ENCODE data around the gene DEFB129.
"Not testable (repeated sequence)": the region's sequence is repeated elsewhere in the genome, so short reads cannot be mapped to it uniquely, and the experiment has no call there.

DEFB129 gene

DNA sequence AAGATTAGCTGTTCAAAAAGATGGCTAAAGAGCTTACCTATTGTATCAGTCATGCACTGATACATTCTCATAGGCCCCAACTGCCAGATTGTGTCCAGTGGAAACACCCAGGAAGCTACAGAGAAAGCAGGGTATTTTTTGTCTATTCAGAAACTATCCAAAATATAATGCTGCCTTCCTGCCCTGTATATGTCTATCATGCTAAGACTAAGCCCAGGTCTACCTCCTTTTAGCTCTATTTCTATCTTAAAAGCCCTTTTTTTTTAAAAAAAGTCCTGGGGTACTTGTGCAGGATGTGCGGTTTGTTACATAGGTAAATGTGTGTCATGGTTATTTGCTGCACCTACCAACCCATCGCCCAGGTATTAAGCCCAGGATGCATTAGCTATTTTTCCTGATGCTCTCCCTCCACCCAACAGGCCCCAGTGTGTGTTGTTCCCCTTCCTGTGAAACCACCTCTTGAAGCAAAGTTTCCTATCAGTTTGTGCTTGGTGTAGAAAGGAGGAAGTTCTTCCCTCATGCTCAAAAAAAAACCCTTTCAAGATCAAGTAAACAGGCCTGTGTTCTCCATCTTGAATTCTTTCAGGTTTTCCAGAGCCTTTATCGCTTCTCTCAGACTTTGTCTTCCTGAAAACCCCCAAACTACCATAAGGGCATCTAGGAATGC is 514 bp downstream of the DEFB129 start:
- Mint-ChIP-seq H3K4me1 (no peaks in the 10 kb centered on the region), H3K36me3 (no peaks in the 10 kb centered on the region), H3K27ac (no peak overlapping the region), H3K9me3 (no peaks in the 10 kb centered on the region), H3K4me3 (no peak overlapping the region)
- ATAC-seq (no peak), DNase-seq (ENCODE audit: low spot score in 2 of 2) (no peak)

DNA sequence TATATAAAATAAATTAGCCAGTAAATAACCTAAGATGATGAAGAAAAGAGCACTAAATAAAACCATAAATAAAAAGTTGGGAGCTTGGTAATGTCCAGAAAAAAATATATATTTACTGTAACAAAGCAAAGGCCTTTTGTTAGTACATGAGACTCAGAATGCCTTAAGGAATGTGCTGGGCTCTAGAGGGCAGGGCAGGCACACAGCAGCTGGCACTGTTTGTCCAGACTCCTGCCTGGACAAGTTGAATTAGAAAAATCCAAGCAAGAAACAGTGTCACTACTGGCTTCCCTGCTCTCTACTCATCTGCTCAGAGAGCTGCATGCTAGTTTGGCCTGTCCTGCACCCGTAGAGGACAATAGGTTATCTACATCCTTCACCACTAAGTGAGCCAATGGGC is 8.8 kb downstream of the DEFB129 start:
- H3K36me3 Mint-ChIP-seq = no peaks in the 10 kb centered on the region

DNA sequence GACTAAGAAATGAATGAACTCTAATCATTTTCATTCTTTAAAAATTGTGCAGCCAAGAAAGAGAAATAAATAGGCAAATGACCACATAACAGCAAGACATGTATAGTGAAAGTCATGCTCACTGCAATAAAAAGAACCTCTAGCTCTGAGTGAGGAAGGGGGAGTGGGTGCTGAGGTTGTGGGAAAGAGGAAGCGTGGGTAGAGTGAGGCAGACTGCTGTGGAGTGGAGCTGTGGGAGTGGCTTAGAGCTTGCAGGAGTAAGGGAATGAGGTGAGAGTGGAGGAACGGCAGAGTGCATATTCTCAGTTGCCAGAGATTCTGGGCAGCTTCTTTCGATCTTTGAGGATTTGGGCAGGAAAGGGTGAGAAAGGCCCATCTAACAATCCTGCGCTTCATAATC is 10.4 kb downstream of the DEFB129 start:
- Mint-ChIP-seq H3K36me3 (no peaks in the 10 kb centered on the region), H3K4me3 (peak overlapping the region; percentile 46), H3K9me3 (no peaks in the 10 kb centered on the region), H3K27ac (peak overlapping the region; percentile 2), H3K4me1 (peaks cover 7% of the 10 kb centered on the region)
- no peak for DNase-seq (ENCODE audit: low spot score in 2 of 2)
- peak; percentile 80 for ATAC-seq

More for the DNA sequence above, 8.8 kb downstream of the DEFB129 start:
- ATAC-seq = no peak
- H3K9me3 Mint-ChIP-seq = no peaks in the 10 kb centered on the region
- DNase-seq (ENCODE audit: low spot score in 2 of 2) = no peak
- peaks cover 7% of the 10 kb centered on the region for H3K4me1 Mint-ChIP-seq
- no peak overlapping the region for H3K4me3 Mint-ChIP-seq
- H3K27ac Mint-ChIP-seq = no peak overlapping the region

- no peaks in the 10 kb centered on the region for H3K9me3 Mint-ChIP-seq
- peak overlapping the region; percentile 2 for H3K27ac Mint-ChIP-seq
- DNase-seq (ENCODE audit: low spot score in 2 of 2) = no peak
- no peaks in the 10 kb centered on the region for H3K36me3 Mint-ChIP-seq
- peak; percentile 80 for ATAC-seq
- H3K4me1 Mint-ChIP-seq = peaks cover 7% of the 10 kb centered on the region
- peak overlapping the region; percentile 46 for H3K4me3 Mint-ChIP-seq
These were observed 10.9 kb downstream of the DEFB129 start for GRCh38 chr20:237929-238328.

DNA sequence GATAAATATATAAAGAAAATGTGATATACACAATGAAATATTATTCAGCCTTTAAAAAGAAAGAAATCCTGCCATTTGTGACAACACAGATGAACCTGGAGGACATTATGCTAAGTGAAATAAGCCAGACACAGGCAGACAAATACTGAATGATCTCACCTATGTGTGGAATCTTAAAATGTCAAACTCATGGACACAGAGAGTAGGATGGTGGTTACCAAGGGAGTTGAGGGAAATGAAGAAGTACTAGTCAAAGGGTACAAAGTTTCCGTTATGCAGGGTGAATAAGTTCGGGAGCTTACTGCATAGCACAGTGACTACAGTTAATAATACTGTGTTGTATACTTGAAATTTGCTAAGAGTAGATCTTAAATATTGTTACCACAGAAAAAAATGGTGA is 15.8 kb downstream of the DEFB129 start:
- Mint-ChIP-seq H3K4me1 (no peaks in the 10 kb centered on the region), H3K36me3 (no peaks in the 10 kb centered on the region), H3K27ac (no peak overlapping the region), H3K9me3 (no peaks in the 10 kb centered on the region), H3K4me3 (no peak overlapping the region)
- ATAC-seq (no peak), DNase-seq (ENCODE audit: low spot score in 2 of 2) (no peak)

DNA sequence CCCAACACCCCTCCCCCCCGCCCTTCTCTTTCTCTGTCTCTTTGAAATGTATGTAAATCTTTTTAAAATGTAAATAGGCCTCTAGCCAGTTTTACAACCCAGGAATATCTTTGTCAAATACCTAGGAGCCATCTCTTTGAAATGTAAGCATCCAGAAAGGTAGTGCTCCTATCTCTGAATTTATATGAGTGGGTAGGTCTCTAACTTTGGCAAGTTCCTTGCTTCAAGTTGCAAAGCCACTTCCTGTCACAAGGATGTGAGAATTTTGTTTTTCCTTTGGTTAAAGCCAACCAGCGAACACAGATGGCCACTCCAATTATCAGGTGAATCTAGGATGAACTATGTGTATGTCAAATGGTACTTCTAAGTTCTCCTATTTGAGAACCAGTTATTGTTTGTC is 24.3 kb downstream of the DEFB129 start:
- no peak for ATAC-seq
- H3K9me3 Mint-ChIP-seq = no peaks in the 10 kb centered on the region
- no peak overlapping the region for H3K4me3 Mint-ChIP-seq

DNA sequence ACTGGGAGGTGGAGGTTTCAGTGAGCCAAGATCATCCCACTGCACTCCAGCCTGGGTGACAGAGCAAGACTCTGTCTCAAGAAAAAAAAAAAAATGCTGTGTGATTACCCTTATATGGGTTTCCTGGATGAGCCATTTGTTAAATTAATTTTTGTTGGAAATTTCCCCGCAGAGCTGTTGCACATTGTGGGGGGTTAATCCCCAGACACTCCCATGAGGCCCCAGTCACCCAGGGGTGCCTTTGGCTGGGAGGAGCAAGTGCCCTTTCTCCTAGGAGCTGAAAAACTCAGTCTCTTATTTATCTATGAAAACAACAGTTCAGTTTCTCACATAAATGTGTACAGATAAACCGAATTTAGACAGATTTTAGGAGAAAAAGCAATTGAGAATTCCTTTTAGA is 25.7 kb downstream of the DEFB129 start:
- no peaks in the 10 kb centered on the region for H3K9me3 Mint-ChIP-seq
- no peaks in the 10 kb centered on the region for H3K36me3 Mint-ChIP-seq
- ATAC-seq (no peak), DNase-seq (ENCODE audit: low spot score in 2 of 2) (no peak)
- no peak overlapping the region for H3K27ac Mint-ChIP-seq
- no peak overlapping the region for H3K4me3 Mint-ChIP-seq
- no peaks in the 10 kb centered on the region for H3K4me1 Mint-ChIP-seq

More for the DNA sequence above, 24.3 kb downstream of the DEFB129 start:
- H3K27ac Mint-ChIP-seq = no peak overlapping the region
- H3K4me1 Mint-ChIP-seq = no peaks in the 10 kb centered on the region
- no peaks in the 10 kb centered on the region for H3K36me3 Mint-ChIP-seq
- DNase-seq (ENCODE audit: low spot score in 2 of 2) = no peak

GRCh38 chr20:253447-253846 is 26.4 kb downstream of the DEFB129 start:
- not testable (repeated sequence) for H3K27ac Mint-ChIP-seq; H3K36me3 Mint-ChIP-seq; H3K9me3 Mint-ChIP-seq; H3K4me3 Mint-ChIP-seq; DNase-seq (ENCODE audit: low spot score in 2 of 2); ATAC-seq; H3K4me1 Mint-ChIP-seq

GRCh38 chr20:257419-257818 is 30.4 kb downstream of the DEFB129 start, which contains the start of gene DEFB132:
Gene DEFB132 (plus strand): TSS chr20:257724. CDS start chr20:257779, 55 bp downstream.
- Mint-ChIP-seq H3K9me3 (no peaks in the 10 kb centered on the region), H3K4me1 (peaks cover 15% of the 10 kb centered on the region), H3K36me3 (no peaks in the 10 kb centered on the region), H3K4me3 (no peak within 1 kb of the TSS), H3K27ac (no peak within 1 kb of the TSS)
- DNase-seq (ENCODE audit: low spot score in 2 of 2) = peak in 1 of 2 donors; percentile 15
- ATAC-seq = no peak

DNA sequence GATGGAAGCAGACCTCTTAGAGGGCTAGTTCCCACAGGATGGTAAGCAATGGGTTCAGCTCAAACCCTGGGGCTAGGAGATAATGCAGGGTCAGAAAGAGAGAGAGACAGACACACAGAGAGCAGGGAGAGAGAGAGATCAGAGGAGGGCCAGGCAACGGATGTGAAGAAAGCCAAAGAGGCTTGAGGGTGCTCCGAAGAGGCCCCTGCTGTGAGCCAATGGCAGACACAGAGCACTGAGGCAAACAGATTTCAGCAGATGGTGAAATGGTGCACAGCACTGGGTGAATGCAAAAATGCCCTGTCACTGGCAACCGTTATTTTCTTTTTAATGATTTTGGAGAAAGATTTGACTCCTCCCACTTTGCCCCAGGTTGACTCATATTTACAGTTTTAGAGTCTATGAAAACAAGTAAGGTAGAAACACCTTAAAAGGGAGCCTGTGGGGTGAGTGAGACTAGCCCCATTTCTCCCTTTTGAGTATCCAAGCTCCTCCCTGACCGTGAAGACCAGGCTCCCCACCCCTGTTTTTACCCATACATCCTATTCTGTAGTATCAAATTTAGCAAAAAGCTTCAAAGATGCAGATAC is 31.3 kb downstream of the DEFB129 start:
- Mint-ChIP-seq H3K4me3 (no peak overlapping the region), H3K36me3 (no peaks in the 10 kb centered on the region), H3K27ac (no peak overlapping the region), H3K9me3 (no peaks in the 10 kb centered on the region), H3K4me1 (peaks cover 15% of the 10 kb centered on the region)
- ATAC-seq (peak; percentile 57), DNase-seq (ENCODE audit: low spot score in 2 of 2) (peak in 1 of 2 donors; percentile 18)

GRCh38 chr20:258963-259362 is 31.9 kb downstream of the DEFB129 start:
- no peak overlapping the region for H3K27ac Mint-ChIP-seq
- DNase-seq (ENCODE audit: low spot score in 2 of 2) = peak in 1 of 2 donors; percentile 46

DNA sequence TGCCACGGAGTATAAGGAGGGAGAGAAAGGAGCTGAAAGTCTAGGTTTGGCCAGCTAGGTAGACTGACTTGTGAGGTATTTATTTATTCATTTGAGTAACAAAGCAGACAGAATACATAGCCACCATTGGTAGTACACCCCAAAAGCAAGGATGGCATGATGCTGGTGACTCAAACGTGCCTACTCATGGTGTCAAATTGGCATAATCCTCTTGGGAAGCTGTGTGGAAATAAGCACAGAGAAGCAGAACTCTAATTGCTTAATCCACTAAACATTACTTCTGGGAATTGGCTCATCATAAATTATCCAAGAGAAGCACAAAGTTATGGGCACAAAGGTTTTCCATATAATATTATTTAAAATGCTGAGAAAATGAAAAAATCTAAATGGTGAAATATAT is 32.9 kb downstream of the DEFB129 start:
- peak in 1 of 2 donors; percentile 26 for DNase-seq (ENCODE audit: low spot score in 2 of 2)
- no peak for ATAC-seq
- no peak overlapping the region for H3K27ac Mint-ChIP-seq
- no peaks in the 10 kb centered on the region for H3K36me3 Mint-ChIP-seq
- no peak overlapping the region for H3K4me3 Mint-ChIP-seq
- H3K4me1 Mint-ChIP-seq = peaks cover 15% of the 10 kb centered on the region
- H3K9me3 Mint-ChIP-seq = no peaks in the 10 kb centered on the region

More at GRCh38 chr20:258963-259362, 31.9 kb downstream of the DEFB129 start:
- Mint-ChIP-seq H3K36me3 (no peaks in the 10 kb centered on the region), H3K9me3 (no peaks in the 10 kb centered on the region), H3K4me1 (peaks cover 15% of the 10 kb centered on the region), H3K4me3 (no peak overlapping the region)
- ATAC-seq = peak; percentile 42

DNA sequence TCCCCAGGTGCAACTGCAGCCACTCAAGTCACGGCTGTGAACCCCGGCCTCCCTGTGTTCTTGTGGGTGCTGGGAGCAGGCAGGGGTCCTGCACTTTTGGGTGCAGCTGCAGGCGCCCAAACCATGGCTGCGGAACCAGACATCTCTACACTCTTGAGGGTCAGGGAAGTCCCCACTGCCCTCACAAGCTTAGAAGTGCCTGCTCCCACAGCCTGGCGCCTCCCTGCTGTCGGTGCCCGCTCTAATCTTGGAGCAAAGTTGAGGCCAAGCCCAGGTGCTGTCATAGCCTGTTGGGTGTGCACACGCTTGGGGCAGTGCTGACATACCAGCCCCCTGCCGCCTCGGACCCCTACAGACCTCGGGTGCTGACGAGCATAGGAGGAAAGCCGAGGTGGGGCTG is 36.6 kb downstream of the DEFB129 start:
- Mint-ChIP-seq H3K36me3 (no peaks in the 10 kb centered on the region), H3K9me3 (no peaks in the 10 kb centered on the region), H3K27ac (no peak overlapping the region), H3K4me1 (peaks cover 18% of the 10 kb centered on the region), H3K4me3 (no peak overlapping the region)
- no peak for ATAC-seq
- no peak for DNase-seq (ENCODE audit: low spot score in 2 of 2)

GRCh38 chr20:266596-267562 is 39.8 kb downstream of the DEFB129 start:
- peak; percentile 84 to 95 for DNase-seq (ENCODE audit: low spot score in 2 of 2)
- Mint-ChIP-seq H3K36me3 (no peaks in the 10 kb centered on the region), H3K27ac (peak overlapping the region; percentile 85), H3K4me1 (peaks cover 12% of the 10 kb centered on the region), H3K4me3 (peak overlapping the region; percentile 75), H3K9me3 (no peaks in the 10 kb centered on the region)
- ATAC-seq = peak; percentile 93

DNA sequence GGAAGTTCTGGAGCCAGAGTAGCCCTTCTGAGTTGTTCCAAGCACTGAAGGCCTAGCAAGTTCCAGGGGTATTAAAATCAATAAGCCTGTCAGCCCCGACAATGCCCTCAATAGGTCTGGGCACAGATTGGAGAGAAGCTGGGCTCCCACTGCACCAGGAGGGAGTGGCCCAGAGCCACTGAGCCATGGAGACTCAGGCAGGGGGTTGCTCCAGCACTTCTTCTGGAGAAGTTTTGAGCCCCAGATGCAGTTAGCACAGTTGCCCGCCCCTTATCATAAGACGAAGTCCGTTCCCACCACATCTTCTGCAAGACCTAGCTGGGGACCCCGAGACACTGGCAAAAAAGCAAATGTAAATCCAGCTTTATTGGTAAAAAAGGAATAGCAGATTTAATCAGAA is 43.5 kb downstream of the DEFB129 start:
- DNase-seq (ENCODE audit: low spot score in 2 of 2) (no peak), ATAC-seq (no peak)
- H3K4me1 Mint-ChIP-seq = peaks cover 12% of the 10 kb centered on the region
- no peaks in the 10 kb centered on the region for H3K36me3 Mint-ChIP-seq
- H3K9me3 Mint-ChIP-seq = no peaks in the 10 kb centered on the region
- H3K27ac Mint-ChIP-seq = no peak overlapping the region
- no peak overlapping the region for H3K4me3 Mint-ChIP-seq

Measured in stimulated activated effector memory CD8-positive, alpha-beta T cell treated with anti-CD3 and anti-CD28 coated beads, Interleukin-12 subunit alpha, Interleukin-12 subunit beta, amount 100 ng/mL, for 72 hours (primary cell).